ENCODE results near the gene PEF1.

Gene PEF1

GRCh38 chr1:31581821-31582810, 62.6 kb downstream of the PEF1 start:
- DNase-seq, result no peak

DNA sequence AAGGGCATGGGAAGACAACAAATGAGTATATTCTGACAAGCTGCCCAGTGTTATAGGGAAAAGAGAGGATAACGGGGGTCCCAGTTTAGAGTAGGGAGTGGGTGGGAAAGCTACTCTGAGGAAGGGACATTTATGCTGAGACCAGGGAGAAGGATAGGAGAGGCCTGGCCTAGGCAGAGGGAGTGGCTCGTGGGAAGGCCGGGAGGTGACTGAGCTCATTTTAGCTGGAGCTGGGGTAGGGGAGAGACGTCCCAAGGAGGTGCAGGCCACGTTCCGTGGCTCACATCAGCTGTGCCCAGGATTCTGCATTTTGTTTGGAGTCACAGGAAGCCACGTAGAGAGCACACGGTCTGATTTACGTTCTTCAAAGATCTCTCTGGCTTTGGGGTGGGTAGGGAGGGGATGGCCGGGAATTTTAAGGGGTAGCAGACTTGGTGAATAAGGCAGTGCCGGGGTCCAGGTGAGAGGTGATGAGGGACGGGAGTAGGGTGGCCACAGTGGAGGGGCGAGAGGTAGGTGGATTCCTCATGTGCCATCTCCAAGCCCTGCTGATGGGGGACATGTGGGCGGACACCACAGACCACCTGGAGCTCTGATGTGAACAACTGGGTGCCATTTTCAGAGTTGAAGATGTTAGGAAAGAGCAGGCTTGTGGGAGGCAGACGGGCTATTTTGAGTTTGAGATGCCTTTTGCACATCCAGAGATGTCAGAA, 63.6 kb downstream of the PEF1 start:
- no peak for DNase-seq

DNA sequence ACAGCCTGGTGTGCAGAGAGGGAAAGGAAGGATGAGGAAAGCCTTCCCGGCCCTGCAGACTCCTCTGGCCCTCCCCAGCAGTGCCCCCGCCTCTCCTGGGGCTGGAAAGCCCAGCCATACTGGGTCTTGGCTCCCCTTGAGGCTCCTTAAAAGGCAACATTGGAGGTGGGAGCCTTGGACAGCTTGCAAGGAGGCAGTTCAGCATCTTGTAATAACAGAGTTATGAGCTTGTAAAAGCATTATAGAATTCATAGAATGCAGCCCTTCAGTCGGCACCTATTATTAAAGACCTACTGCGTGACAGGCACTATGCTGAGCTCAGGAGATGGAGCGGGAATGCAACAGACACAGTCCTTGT, 64.2 kb downstream of the PEF1 start:
- no peak for DNase-seq
